SK-N-SH (cell line): ENCODE data around the gene RAB7A. TPM values are rescaled to one million over a fixed set of nuclear protein-coding genes. Genes with fewer than 3 reads are reported as not detected.
"Not testable (repeated sequence)": the region's sequence is repeated elsewhere in the genome, so short reads cannot be mapped to it uniquely, and the experiment has no call there.

ENCODE experiments used
- CTCF ChIA-PET: fragments of 300-600, 350-600 bp; formaldehyde crosslinking; extraction: SDS; loops from one replicate; lab custom pipeline; 2021; lab: Yijun Ruan, JAX
- POLR2A ChIA-PET: fragments of 350-600 bp; sonication (Branson Sonifier 250); formaldehyde crosslinking; extraction: SDS; loops from one replicate; lab custom pipeline; 2020; ENCODE audit warnings: antibody characterized with exemption, inconsistent platforms; lab: Yijun Ruan, JAX
- DNase-seq: peaks from one replicate; pipeline ENCODE4 v3.0.0; 2012
- H2AFZ ChIP-seq: fragments of 200-600 bp; sonication (generic); 2 replicates; pipeline ENCODE4 v1.8.1; 2016; ENCODE audit warnings: antibody characterized with exemption, mild to moderate bottlenecking, low read depth
- H3F3A ChIP-seq: fragments of 200-600 bp; sonication (generic); replicated peaks from 2 replicates; pipeline ENCODE3; 2016; ENCODE audit warnings: antibody characterized with exemption, mild to moderate bottlenecking; ENCODE audit not compliant: insufficient read depth
- H3K27ac ChIP-seq, 2 experiments: fragments of 200-500 bp in 1 of 2; fragments of 200-600 bp in 1 of 2; sonication (Bioruptor generic) in 1 of 2; sonication (generic), shearing (Covaris generic) in 1 of 2; 2 replicates each; pipeline versions ENCODE4 v1.5.1 to v1.6.1; 2014 to 2016; ENCODE audit warnings: low read depth in 2 of 2, inconsistent platforms in 1 of 2, low read length in 1 of 2, mild to moderate bottlenecking in 1 of 2, mixed read lengths in 1 of 2
- H3K27me3 ChIP-seq: fragments of 200-600 bp; sonication (generic), shearing (Covaris generic); 2 replicates; pipeline ENCODE4 v1.6.1; 2016; ENCODE audit warnings: mixed run types; ENCODE audit not compliant: insufficient read depth
- H3K36me3 ChIP-seq, 2 experiments: fragments of 200-500 bp in 1 of 2; fragments of 200-600 bp in 1 of 2; sonication (Bioruptor generic) in 1 of 2; sonication (generic) in 1 of 2; replicated peaks in 1 of 2; 2 replicates each; pipeline versions ENCODE3 to v1.5.1; 2014 to 2016; ENCODE audit warnings: low read length in 1 of 2, mild to moderate bottlenecking in 1 of 2; ENCODE audit not compliant: insufficient read depth in 2 of 2, control insufficient read depth in 1 of 2
- H3K4me1 ChIP-seq, 2 experiments: fragments of 200-500 bp in 1 of 2; fragments of 200-600 bp in 1 of 2; sonication (Bioruptor generic) in 1 of 2; sonication (generic), shearing (Covaris generic) in 1 of 2; 2 replicates each; pipeline versions ENCODE4 v1.5.1 to v1.6.1; 2014 to 2016; ENCODE audit warnings: low read depth in 1 of 2, low read length in 1 of 2, mixed run types in 1 of 2; ENCODE audit not compliant: insufficient read depth in 2 of 2, control insufficient read depth in 1 of 2
- H3K4me2 ChIP-seq: fragments of 200-600 bp; sonication (generic), shearing (Covaris generic); 2 replicates; pipeline ENCODE4 v1.6.1; 2017; ENCODE audit warnings: mixed run types
- H3K4me3 ChIP-seq, 2 experiments: fragments of 200-500 bp in 1 of 2; fragments of 200-600 bp in 1 of 2; sonication (Bioruptor generic) in 1 of 2; sonication (generic), shearing (Covaris generic) in 1 of 2; 2 replicates each; pipeline versions ENCODE4 v1.5.1 to v1.8.1; 2014 to 2016; ENCODE audit warnings: low read depth in 2 of 2, inconsistent platforms in 1 of 2, low read length in 1 of 2, mild to moderate bottlenecking in 1 of 2, mixed read lengths in 1 of 2, moderate library complexity in 1 of 2
- H3K79me2 ChIP-seq: fragments of 200-600 bp; sonication (generic); 2 replicates; pipeline ENCODE4 v1.8.1; 2017; ENCODE audit warnings: mild to moderate bottlenecking; ENCODE audit not compliant: insufficient read depth
- H3K9ac ChIP-seq: fragments of 200-600 bp; sonication (generic); 2 replicates; pipeline ENCODE4 v1.6.1; 2017; ENCODE audit warnings: mixed run types
- H3K9me2 ChIP-seq: fragments of 200-600 bp; sonication (generic); 2 replicates; pipeline ENCODE4 v1.6.1; 2017; ENCODE audit warnings: mixed run types
- H3K9me3 ChIP-seq: fragments of 200-600 bp; sonication (generic); 2 replicates; pipeline ENCODE4 v1.6.1; 2017; ENCODE audit warnings: mixed run types, mild to moderate bottlenecking, moderate library complexity
- H4K20me1 ChIP-seq: fragments of 200-600 bp; sonication (generic); 2 replicates; pipeline ENCODE4 v1.6.1; 2017; ENCODE audit warnings: mild to moderate bottlenecking, mixed run types; ENCODE audit not compliant: insufficient read depth
- EP300 ChIP-seq, 2 experiments: IDR thresholded peaks; 2 replicates each; pipeline versions ENCODE4 v1.4.0 to v1.6.1; 2012; ENCODE audit warnings: borderline replicate concordance in 1 of 2, low read depth in 1 of 2, low read length in 1 of 2
- FOSL2 ChIP-seq: IDR thresholded peaks from 2 replicates; pipeline ENCODE4 v1.4.0; 2012; ENCODE audit warnings: low read depth, mild to moderate bottlenecking, moderate library complexity, borderline replicate concordance
- SIN3A ChIP-seq: IDR thresholded peaks from 2 replicates; pipeline ENCODE4 v1.6.1; 2012; ENCODE audit warnings: low read depth, mild to moderate bottlenecking, low read length, moderate library complexity, borderline replicate concordance
- WGBS: methylation state at CpG from one replicate; pipeline ENCODE4 v1.1.6; 2017; ENCODE audit warnings: low lambda C conversion rate; 5-methylcytosine and 5-hydroxymethylcytosine counted together
- polyA plus RNA-seq, 3 experiments: library from polyadenylated mRNA; depleted of rRNA; stranded (reverse); fragments of >200 nt; gene quantifications; 2 replicates each; pipeline ENCODE4 v1.2.3, GENCODE V29; 2012
- TF ChIP-seq, protein P1 (sequence below): IDR thresholded peaks from 2 replicates; pipeline ENCODE4 v1.6.1; 2012; ENCODE audit warnings: mild to moderate bottlenecking, low read depth, low read length, moderate library complexity
- TF ChIP-seq, protein P2 (sequence below): fragments of 150-350 bp; IDR thresholded peaks from 2 replicates; pipeline ENCODE4 v1.6.1; 2017; ENCODE audit warnings: antibody characterized with exemption, low read length, low read depth, borderline replicate concordance
- TF ChIP-seq, protein P3 (sequence below): fragments of 200-600 bp; sonication (generic); IDR thresholded peaks from 2 replicates; pipeline ENCODE4 v1.6.1; 2017; ENCODE audit warnings: antibody characterized with exemption, mild to moderate bottlenecking, moderate library complexity

RAB7A gene
- polyA plus RNA-seq, 1 of the 3 experiments (the other 2 are of a cell fraction), result 271 TPM

DNA sequence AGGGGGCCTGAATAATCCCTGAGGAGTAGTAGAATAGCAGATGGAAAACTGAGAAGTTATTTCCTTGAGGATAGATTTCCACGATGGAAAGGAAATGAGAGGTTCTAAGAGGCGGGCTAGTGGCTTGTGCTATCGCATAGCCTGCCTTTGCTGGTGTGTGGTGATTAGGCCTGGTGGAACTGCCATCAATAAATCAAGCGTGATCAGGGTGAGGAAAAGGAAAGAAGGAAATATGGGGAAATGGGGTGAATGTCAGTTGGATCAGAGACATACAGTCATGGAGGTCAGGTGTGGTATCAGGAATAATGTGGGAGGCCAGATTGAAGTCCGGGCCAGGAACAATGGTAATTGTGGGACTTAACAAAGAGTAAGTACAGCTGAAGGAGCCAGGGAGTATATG, 104.8 kb downstream of the RAB7A start:
- 85% methylated on average over 5 of the region's 5 CpGs for WGBS
- H3F3A ChIP-seq, H3K27me3 ChIP-seq, CTCF ChIA-PET, H4K20me1 ChIP-seq, H3K36me3 ChIP-seq, H3K9me2 ChIP-seq, DNase-seq, H3K4me2 ChIP-seq, H3K9ac ChIP-seq, H3K9me3 ChIP-seq, H2AFZ ChIP-seq, POLR2A ChIA-PET, H3K4me3 ChIP-seq, H3K27ac ChIP-seq, H3K79me2 ChIP-seq, H3K4me1 ChIP-seq: not testable (repeated sequence)

DNA sequence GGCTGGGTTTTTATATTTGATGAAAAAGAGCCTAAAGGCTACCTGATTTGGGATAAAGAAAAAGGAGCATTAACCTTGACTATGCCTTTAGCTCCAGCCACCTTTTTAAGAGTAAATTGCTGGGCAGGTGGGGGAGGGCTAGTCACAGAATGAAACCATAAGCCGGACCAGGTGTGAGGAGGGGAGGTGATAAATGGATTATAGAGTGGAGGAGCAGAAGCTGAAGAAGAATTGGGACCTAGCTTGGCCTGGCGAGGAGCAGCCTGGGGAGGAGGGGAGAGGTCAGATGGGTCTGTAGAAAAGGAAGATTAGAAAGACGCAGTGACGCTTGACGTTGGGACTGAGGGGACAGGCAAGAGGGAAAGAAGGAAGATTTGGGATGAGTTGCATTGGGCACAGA, 107.0 kb downstream of the RAB7A start:
- H3K4me2 ChIP-seq, H3K9ac ChIP-seq, H3K36me3 ChIP-seq, H3K4me3 ChIP-seq, H3K27me3 ChIP-seq, CTCF ChIA-PET, H3K9me2 ChIP-seq, H3K79me2 ChIP-seq, H3K4me1 ChIP-seq, H3F3A ChIP-seq, DNase-seq, H2AFZ ChIP-seq, H3K27ac ChIP-seq, POLR2A ChIA-PET, H4K20me1 ChIP-seq, H3K9me3 ChIP-seq: not testable (repeated sequence)
- WGBS, result 91% methylated on average over 5 of the region's 5 CpGs

DNA sequence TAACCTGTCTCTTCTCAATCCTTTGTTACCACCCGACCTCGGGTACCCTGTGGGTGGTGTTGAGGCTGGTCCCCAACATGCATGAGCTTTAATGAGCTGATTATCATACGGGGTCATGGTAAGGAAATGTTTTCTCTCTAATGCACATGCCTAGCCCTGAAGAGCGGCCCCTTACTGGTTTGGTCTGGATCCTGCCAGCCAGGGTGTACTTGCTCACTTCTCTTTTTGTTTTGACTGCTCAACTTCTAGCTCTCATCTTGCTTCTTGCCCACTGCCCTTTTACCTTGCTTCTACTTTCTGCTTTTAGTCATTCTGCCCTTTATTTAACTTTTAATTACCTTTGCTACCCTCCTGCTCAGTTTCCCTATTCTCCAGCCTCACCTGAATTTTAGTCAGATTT, 109.1 kb downstream of the RAB7A start:
- Histone ChIP-seq H4K20me1 (no peaks in the 10 kb centered on the region), H3K9me2 (no peaks in the 10 kb centered on the region), H3K27ac (no peak overlapping the region), H3K4me1 (no peaks in the 10 kb centered on the region), H3K4me3 (no peak overlapping the region), H3K9me3 (no peaks in the 10 kb centered on the region), H3K4me2 (no peak overlapping the region), H3K79me2 (no peaks in the 10 kb centered on the region), H2AFZ (no peak overlapping the region), H3F3A (no peaks in the 10 kb centered on the region), H3K9ac (no peak overlapping the region), H3K36me3 (no peaks in the 10 kb centered on the region), H3K27me3 (no peaks in the 10 kb centered on the region)
- 72% methylated on average over 4 of the region's 4 CpGs for WGBS
- no peak for DNase-seq
- ChIA-PET CTCF (no interaction called here), POLR2A (no interaction called here)
- TF ChIP-seq FOSL2 (no peak), SIN3A (no peak), EP300 (IDR thresholded peaks at IDR 0.05; ENCODE audit: borderline replicate concordance in 1 of 2, low read depth in 1 of 2, low read length in 1 of 2) (no peak)
- TF ChIP-seq, protein P1, sequence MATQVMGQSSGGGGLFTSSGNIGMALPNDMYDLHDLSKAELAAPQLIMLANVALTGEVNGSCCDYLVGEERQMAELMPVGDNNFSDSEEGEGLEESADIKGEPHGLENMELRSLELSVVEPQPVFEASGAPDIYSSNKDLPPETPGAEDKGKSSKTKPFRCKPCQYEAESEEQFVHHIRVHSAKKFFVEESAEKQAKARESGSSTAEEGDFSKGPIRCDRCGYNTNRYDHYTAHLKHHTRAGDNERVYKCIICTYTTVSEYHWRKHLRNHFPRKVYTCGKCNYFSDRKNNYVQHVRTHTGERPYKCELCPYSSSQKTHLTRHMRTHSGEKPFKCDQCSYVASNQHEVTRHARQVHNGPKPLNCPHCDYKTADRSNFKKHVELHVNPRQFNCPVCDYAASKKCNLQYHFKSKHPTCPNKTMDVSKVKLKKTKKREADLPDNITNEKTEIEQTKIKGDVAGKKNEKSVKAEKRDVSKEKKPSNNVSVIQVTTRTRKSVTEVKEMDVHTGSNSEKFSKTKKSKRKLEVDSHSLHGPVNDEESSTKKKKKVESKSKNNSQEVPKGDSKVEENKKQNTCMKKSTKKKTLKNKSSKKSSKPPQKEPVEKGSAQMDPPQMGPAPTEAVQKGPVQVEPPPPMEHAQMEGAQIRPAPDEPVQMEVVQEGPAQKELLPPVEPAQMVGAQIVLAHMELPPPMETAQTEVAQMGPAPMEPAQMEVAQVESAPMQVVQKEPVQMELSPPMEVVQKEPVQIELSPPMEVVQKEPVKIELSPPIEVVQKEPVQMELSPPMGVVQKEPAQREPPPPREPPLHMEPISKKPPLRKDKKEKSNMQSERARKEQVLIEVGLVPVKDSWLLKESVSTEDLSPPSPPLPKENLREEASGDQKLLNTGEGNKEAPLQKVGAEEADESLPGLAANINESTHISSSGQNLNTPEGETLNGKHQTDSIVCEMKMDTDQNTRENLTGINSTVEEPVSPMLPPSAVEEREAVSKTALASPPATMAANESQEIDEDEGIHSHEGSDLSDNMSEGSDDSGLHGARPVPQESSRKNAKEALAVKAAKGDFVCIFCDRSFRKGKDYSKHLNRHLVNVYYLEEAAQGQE, result no peak
- TF ChIP-seq, protein P2, sequence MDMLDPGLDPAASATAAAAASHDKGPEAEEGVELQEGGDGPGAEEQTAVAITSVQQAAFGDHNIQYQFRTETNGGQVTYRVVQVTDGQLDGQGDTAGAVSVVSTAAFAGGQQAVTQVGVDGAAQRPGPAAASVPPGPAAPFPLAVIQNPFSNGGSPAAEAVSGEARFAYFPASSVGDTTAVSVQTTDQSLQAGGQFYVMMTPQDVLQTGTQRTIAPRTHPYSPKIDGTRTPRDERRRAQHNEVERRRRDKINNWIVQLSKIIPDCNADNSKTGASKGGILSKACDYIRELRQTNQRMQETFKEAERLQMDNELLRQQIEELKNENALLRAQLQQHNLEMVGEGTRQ, result no peak
- TF ChIP-seq, protein P3, sequence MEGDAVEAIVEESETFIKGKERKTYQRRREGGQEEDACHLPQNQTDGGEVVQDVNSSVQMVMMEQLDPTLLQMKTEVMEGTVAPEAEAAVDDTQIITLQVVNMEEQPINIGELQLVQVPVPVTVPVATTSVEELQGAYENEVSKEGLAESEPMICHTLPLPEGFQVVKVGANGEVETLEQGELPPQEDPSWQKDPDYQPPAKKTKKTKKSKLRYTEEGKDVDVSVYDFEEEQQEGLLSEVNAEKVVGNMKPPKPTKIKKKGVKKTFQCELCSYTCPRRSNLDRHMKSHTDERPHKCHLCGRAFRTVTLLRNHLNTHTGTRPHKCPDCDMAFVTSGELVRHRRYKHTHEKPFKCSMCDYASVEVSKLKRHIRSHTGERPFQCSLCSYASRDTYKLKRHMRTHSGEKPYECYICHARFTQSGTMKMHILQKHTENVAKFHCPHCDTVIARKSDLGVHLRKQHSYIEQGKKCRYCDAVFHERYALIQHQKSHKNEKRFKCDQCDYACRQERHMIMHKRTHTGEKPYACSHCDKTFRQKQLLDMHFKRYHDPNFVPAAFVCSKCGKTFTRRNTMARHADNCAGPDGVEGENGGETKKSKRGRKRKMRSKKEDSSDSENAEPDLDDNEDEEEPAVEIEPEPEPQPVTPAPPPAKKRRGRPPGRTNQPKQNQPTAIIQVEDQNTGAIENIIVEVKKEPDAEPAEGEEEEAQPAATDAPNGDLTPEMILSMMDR, result no peak
